WI38 (cell line): ENCODE results near the gene GPR37.

ENCODE experiments used
- H3K4me3 ChIP-seq: 2 replicates; pipeline ENCODE4 v1.5.1; 2011; ENCODE audit warnings: low read depth, mild to moderate bottlenecking, control low read depth, low read length
- TF ChIP-seq, protein P1 (sequence below): IDR thresholded peaks from 2 replicates; pipeline ENCODE4 v1.5.1; 2012; ENCODE audit warnings: low read depth, mild to moderate bottlenecking, control low read depth, low read length

Gene GPR37

DNA sequence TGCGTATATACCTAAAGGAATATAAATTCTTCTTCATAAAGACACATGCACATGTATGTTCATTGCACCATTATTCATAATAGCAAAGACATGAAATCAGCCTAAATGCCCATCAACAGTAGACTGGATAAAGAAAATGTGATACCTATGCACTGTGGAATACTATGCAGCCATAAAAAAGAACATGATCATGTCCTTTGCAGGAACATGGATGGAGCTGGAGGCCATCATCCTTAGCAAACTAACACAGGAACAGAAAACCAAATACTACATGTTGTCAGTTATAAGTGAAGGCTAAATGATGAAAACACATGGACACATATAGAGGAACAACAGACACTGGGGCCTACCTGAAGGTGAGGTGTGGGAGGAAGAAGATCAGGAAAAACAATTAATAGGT lies 48.7 kb downstream of the GPR37 start:
- no peak overlapping the region for H3K4me3 ChIP-seq
- TF ChIP-seq, protein P1, sequence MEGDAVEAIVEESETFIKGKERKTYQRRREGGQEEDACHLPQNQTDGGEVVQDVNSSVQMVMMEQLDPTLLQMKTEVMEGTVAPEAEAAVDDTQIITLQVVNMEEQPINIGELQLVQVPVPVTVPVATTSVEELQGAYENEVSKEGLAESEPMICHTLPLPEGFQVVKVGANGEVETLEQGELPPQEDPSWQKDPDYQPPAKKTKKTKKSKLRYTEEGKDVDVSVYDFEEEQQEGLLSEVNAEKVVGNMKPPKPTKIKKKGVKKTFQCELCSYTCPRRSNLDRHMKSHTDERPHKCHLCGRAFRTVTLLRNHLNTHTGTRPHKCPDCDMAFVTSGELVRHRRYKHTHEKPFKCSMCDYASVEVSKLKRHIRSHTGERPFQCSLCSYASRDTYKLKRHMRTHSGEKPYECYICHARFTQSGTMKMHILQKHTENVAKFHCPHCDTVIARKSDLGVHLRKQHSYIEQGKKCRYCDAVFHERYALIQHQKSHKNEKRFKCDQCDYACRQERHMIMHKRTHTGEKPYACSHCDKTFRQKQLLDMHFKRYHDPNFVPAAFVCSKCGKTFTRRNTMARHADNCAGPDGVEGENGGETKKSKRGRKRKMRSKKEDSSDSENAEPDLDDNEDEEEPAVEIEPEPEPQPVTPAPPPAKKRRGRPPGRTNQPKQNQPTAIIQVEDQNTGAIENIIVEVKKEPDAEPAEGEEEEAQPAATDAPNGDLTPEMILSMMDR = no peak

DNA sequence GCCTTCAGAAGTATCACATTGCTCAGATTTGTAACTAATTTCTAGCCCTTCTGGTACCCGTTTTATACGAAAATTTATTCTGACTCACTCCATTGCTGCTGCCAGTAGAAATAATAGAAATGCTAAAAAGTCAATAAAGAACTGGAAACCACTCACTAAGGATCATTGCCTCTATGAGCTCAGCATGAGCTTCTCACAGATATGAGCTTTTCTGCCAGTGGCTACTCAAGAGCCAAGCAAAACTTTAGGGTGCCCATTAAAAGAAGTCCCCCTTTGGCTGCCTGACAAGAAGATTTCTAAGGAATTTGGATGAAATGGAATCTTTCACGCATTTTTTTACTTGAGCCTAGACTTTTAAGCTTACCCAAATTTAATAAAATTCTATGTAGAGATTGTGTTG lies 52.5 kb downstream of the GPR37 start:
- H3K4me3 ChIP-seq = no peak overlapping the region
- TF ChIP-seq, protein P1 = no peak

DNA sequence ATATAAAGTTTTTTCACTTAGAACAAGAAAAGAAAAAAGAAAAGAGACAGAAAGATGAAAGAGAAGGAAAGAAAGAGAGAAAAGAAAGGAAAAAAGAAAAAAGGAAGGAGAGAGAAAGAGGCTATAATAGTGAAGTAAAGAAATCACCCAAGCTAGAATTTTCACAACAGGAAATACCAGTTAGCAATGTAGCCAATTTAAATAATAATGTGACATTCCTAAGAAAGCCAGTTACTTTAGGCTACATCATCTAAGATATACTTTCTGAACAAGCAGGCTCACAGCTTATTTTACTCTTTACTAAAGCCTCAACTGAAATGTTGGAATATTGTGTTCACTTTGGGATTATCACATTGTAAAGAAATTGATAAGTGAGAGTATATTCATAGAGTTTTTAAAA lies 53.6 kb downstream of the GPR37 start:
- TF ChIP-seq, protein P1 = no peak
- H3K4me3 ChIP-seq = no peak overlapping the region

DNA sequence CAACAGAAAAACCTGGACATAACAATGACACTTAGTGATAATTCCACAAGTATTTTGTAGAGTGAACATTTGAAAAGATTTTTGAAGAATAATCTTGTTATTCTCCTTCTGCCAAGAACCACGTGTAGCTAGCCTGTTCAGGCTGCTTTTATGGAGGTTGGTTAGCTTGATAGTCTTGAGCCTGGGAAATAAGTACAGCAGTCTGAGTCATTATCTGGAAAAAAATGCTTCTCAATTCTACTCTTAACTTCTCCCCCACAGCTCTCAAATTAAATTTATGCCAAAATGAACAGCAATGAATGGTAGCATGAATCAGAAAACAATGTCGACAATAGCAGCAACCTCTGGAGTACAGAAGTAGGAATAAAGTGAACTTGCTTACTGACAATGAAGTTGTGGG lies 63.2 kb downstream of the GPR37 start:
- H3K4me3 ChIP-seq = no peak overlapping the region

DNA sequence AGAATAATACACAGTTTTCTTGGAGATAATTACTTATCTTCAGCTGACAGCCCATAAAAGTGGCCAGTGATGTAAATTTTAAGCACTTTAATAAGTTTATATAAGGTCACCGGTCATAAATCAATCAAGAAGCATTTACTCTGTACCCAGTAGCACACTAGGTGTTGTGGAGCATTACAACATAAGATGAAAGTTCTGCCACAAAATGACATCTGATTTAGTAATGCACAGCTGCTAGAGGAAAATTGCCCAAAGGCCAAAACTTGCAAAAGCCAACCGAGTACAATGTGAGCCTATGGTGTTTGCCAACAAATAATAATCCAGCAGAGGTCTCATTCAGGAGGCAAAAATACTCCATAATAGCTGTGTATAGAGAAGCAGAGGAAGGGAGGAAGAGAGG lies 63.6 kb downstream of the GPR37 start:
- TF ChIP-seq, protein P1 = no peak
- H3K4me3 ChIP-seq = no peak overlapping the region

More for the DNA sequence above, 63.2 kb downstream of the GPR37 start:
- TF ChIP-seq, protein P1 = no peak

DNA sequence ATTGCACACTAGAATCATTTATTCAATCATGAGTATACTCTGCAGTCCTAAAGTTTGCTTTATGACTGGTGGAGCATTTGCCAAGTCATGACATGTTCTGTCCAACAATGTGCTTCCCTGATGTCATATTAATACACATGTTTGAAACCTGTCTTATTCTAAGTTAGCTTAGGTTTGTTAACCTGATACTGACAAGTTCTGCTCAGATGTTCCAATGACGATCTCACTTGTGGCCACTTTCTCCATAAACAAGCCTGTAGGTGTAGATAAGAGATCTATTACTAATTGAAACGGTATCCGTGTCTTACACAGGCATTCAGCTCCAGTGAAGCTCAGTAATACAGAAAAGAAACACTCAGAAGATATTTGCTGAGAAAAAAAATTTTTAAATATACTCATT lies 64.9 kb downstream of the GPR37 start:
- TF ChIP-seq, protein P1 = no peak
- no peak overlapping the region for H3K4me3 ChIP-seq

DNA sequence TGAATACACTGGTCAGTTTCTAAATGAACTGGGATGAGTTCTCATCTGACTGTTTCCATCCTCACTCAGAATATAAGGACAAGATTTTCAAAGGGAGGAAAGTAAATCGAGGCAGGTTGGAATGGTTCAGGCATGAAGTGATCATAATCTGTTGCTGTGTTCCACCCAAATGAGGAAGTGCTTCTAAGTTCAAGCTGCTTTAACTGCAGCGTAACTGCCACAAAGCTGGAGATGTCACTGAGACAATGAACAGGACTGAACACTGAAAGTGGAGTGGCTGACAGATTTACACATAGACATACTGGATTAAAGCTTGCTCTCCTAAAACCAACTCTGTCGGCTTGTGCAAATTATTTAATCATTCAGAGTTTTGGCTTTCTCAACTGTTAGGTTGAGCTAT lies 66.6 kb downstream of the GPR37 start:
- H3K4me3 ChIP-seq = no peak overlapping the region
- TF ChIP-seq, protein P1 = no peak
